H1 (cell line): ENCODE measurements around the gene PGBD5. TPM values are rescaled to one million over a fixed set of nuclear protein-coding genes. Genes with fewer than 3 reads are reported as not detected.

Source experiments
- CTCF ChIA-PET: fragments of 300-600 bp; sonication (Branson Sonifier 250); formaldehyde crosslinking; loops from one replicate; lab custom pipeline; 2021; ENCODE audit not compliant: partially characterized antibody; lab: Charles Lee
- POLR2A ChIA-PET: fragments of 300-600 bp; sonication (Branson Sonifier 250); formaldehyde crosslinking; loops from one replicate; lab custom pipeline; 2021; ENCODE audit warnings: inconsistent platforms; ENCODE audit not compliant: partially characterized antibody; lab: Charles Lee
- DNase-seq, 2 experiments: peaks; one replicate each; pipeline versions ENCODE4 v3.0.0 to v3.0.0-alpha.2; 2010 to 2022; ENCODE audit warnings: low spot score in 2 of 2, low read depth in 1 of 2, mixed read lengths in 1 of 2
- FAIRE-seq: peaks from 2 replicates; lab custom pipeline; 2011; peaks lifted over from hg19 to GRCh38; lab: Jason Lieb, UNC
- H2AFZ ChIP-seq: 2 replicates; pipeline ENCODE4 v1.8.1; 2012; ENCODE audit warnings: low read length, inconsistent platforms
- H2AK5ac ChIP-seq: 2 replicates; pipeline ENCODE4 v1.6.1; 2013; ENCODE audit warnings: low read depth, low read length
- H2BK120ac ChIP-seq: replicated peaks from 2 replicates; pipeline ENCODE3; 2013; ENCODE audit warnings: low read depth, low read length, inconsistent platforms
- H2BK12ac ChIP-seq: 2 replicates; pipeline ENCODE4 v1.6.1; 2013; ENCODE audit warnings: low read depth, low read length
- H2BK15ac ChIP-seq: 2 replicates; pipeline ENCODE4 v1.6.1; 2013; ENCODE audit warnings: low read length
- H2BK20ac ChIP-seq: 2 replicates; pipeline ENCODE4 v1.6.1; 2013; ENCODE audit warnings: low read length
- H2BK5ac ChIP-seq: 2 replicates; pipeline ENCODE4 v1.6.1; 2013; ENCODE audit warnings: low read depth, low read length
- H3K14ac ChIP-seq: 2 replicates; pipeline ENCODE4 v1.6.1; 2013; ENCODE audit warnings: inconsistent platforms; ENCODE audit not compliant: insufficient read length
- H3K18ac ChIP-seq: 2 replicates; pipeline ENCODE4 v1.6.1; 2013; ENCODE audit warnings: low read length; ENCODE audit errors: extremely low read depth
- H3K23ac ChIP-seq: 2 replicates; pipeline ENCODE4 v1.6.1; 2013; ENCODE audit warnings: inconsistent platforms; ENCODE audit not compliant: insufficient read length
- H3K23me2 ChIP-seq: 2 replicates; pipeline ENCODE4 v1.6.1; 2013; ENCODE audit warnings: low read depth, low read length
- H3K27ac ChIP-seq: 2 replicates; pipeline ENCODE4 v1.6.1; 2011; ENCODE audit warnings: low read depth, low read length, inconsistent platforms
- H3K27me3 ChIP-seq, 4 experiments: replicated peaks in 1 of 4; 1 replicate in 1 of 4; 2 replicates in 3 of 4; pipeline versions ENCODE4 v1.6.1 to v1.8.1; 2011 to 2013; ENCODE audit warnings: low read length in 3 of 4, mild to moderate bottlenecking in 3 of 4, inconsistent platforms in 2 of 4, mixed read lengths in 2 of 4, moderate library complexity in 1 of 4; ENCODE audit not compliant: control insufficient read depth in 3 of 4, insufficient read depth in 3 of 4; ENCODE audit errors: extremely low read depth in 1 of 4
- H3K36me3 ChIP-seq, 4 experiments: 2 replicates each; pipeline versions ENCODE4 v1.6.1 to v1.8.1; 2011 to 2013; ENCODE audit warnings: mild to moderate bottlenecking in 4 of 4, low read length in 3 of 4, moderate library complexity in 2 of 4, control low read depth in 1 of 4, inconsistent platforms in 1 of 4; ENCODE audit not compliant: insufficient read depth in 4 of 4, control insufficient read depth in 2 of 4
- H3K4ac ChIP-seq: replicated peaks from 2 replicates; pipeline ENCODE3; 2013; ENCODE audit warnings: low read length, low read depth, mixed read lengths, inconsistent platforms; ENCODE audit not compliant: insufficient read length
- H3K4me1 ChIP-seq, 4 experiments: replicated peaks in 1 of 4; 1 replicate in 1 of 4; 2 replicates in 3 of 4; pipeline versions ENCODE4 v1.6.1 to v1.8.1; 2011 to 2013; ENCODE audit warnings: low read length in 3 of 4, inconsistent platforms in 2 of 4, mixed read lengths in 1 of 4; ENCODE audit not compliant: insufficient read depth in 4 of 4, control insufficient read depth in 3 of 4
- H3K4me2 ChIP-seq, 2 experiments: 2 replicates each; pipeline versions ENCODE4 v1.6.1 to v1.8.1; 2011 to 2013; ENCODE audit warnings: low read depth in 2 of 2, low read length in 2 of 2, control low read depth in 1 of 2, inconsistent platforms in 1 of 2, mild to moderate bottlenecking in 1 of 2; ENCODE audit not compliant: insufficient read depth in 1 of 2
- H3K4me3 ChIP-seq, 4 experiments: fragments of 200-600, 300-600 bp in 1 of 4; sonication (generic), shearing (Covaris generic), sonication (Bioruptor Twin) in 1 of 4; 2 replicates each; pipeline versions ENCODE4 v1.5.1 to v1.8.1; 2011 to 2016; ENCODE audit warnings: low read length in 4 of 4, low read depth in 3 of 4, control low read depth in 2 of 4, inconsistent platforms in 2 of 4, mild to moderate bottlenecking in 2 of 4, mixed read lengths in 1 of 4, moderate library complexity in 1 of 4; ENCODE audit not compliant: insufficient read depth in 2 of 4; ENCODE audit errors: extremely low read depth in 1 of 4
- H3K56ac ChIP-seq: replicated peaks from 2 replicates; pipeline ENCODE3; 2013; ENCODE audit warnings: low read depth, mild to moderate bottlenecking, mixed read lengths, low read length, inconsistent platforms; ENCODE audit not compliant: insufficient read length
- H3K79me1 ChIP-seq: 2 replicates; pipeline ENCODE4 v1.6.1; 2013; ENCODE audit warnings: low read depth, low read length, control low read depth
- H3K79me2 ChIP-seq, 2 experiments: 2 replicates each; pipeline versions ENCODE4 v1.6.1 to v1.8.1; 2012 to 2013; ENCODE audit warnings: low read length in 2 of 2, mild to moderate bottlenecking in 2 of 2, inconsistent platforms in 1 of 2; ENCODE audit not compliant: insufficient read depth in 2 of 2, control insufficient read depth in 1 of 2
- H3K9ac ChIP-seq, 4 experiments: replicated peaks in 1 of 4; 1 replicate in 1 of 4; 2 replicates in 3 of 4; pipeline versions ENCODE4 v1.6.1 to v1.8.1; 2011 to 2013; ENCODE audit warnings: low read depth in 3 of 4, low read length in 3 of 4, control low read depth in 2 of 4, mild to moderate bottlenecking in 2 of 4, moderate library complexity in 2 of 4, inconsistent platforms in 1 of 4; ENCODE audit errors: extremely low read depth in 1 of 4
- H3K9me3 ChIP-seq, 2 experiments: 2 replicates each; pipeline versions ENCODE4 v1.6.1 to v1.8.1; 2012 to 2013; ENCODE audit warnings: mild to moderate bottlenecking in 2 of 2, moderate library complexity in 2 of 2, control low read depth in 1 of 2, inconsistent platforms in 1 of 2, low read depth in 1 of 2, low read length in 1 of 2, mixed read lengths in 1 of 2; ENCODE audit not compliant: insufficient read depth in 2 of 2
- H4K20me1 ChIP-seq, 2 experiments: replicated peaks in 1 of 2; 2 replicates each; pipeline versions ENCODE3 to v1.8.1; 2011 to 2013; ENCODE audit warnings: inconsistent platforms in 2 of 2, low read length in 2 of 2, mild to moderate bottlenecking in 1 of 2; ENCODE audit not compliant: insufficient read depth in 2 of 2, control insufficient read depth in 1 of 2
- H4K5ac ChIP-seq: 2 replicates; pipeline ENCODE4 v1.6.1; 2013; ENCODE audit warnings: low read length, low read depth, mixed read lengths, inconsistent platforms; ENCODE audit not compliant: insufficient read length
- H4K8ac ChIP-seq: 2 replicates; pipeline ENCODE4 v1.8.0; 2013; ENCODE audit warnings: mild to moderate bottlenecking, moderate library complexity, low read length, inconsistent platforms; ENCODE audit not compliant: insufficient read depth; ENCODE audit errors: extremely low read depth
- H4K91ac ChIP-seq: replicated peaks from 2 replicates; pipeline ENCODE3; 2013; ENCODE audit warnings: low read length, mixed read lengths, inconsistent platforms; ENCODE audit not compliant: insufficient read length
- JUND ChIP-seq: IDR thresholded peaks from 2 replicates; pipeline ENCODE4 v1.6.1; 2011; ENCODE audit warnings: mild to moderate bottlenecking, improper control_type of control experiment, low read length
- POLR2A ChIP-seq, 2 experiments: IDR thresholded peaks; 1 replicate in 1 of 2; 2 replicates in 1 of 2; pipeline ENCODE4 v1.6.1; 2011; ENCODE audit warnings: low read depth in 2 of 2, low read length in 2 of 2, mild to moderate bottlenecking in 2 of 2; ENCODE audit errors: control extremely low read depth in 1 of 2
- whole genome bisulfite sequencing, 2 experiments: shearing (Covaris generic) in 1 of 2; methylation state at CpG; one replicate each; pipeline versions ENCODE4 v1.1.6 to v1.1.7; 2013 to 2015; ENCODE audit warnings: low lambda C conversion rate in 2 of 2, mixed read lengths in 2 of 2, inconsistent platforms in 1 of 2, low coverage in 1 of 2, missing lambda C conversion rate in 1 of 2; ENCODE audit not compliant: insufficient replicate concordance in 2 of 2, insufficient coverage in 1 of 2, insufficient read length in 1 of 2; ENCODE audit errors: extremely low coverage in 1 of 2, missing lambda C conversion rate in 1 of 2; 5-methylcytosine and 5-hydroxymethylcytosine counted together
- polyA plus RNA-seq, 7 experiments: library from polyadenylated mRNA; depleted of rRNA in 3 of 7; stranded (reverse) in 5 of 7; unstranded in 2 of 7; fragments of >200 nt in 5 of 7; fragments of 200-250 nt in 2 of 7; gene quantifications; 1 replicate in 5 of 7; 2 replicates in 1 of 7; 4 replicates in 1 of 7; pipeline versions ENCODE4 v1.2.1 to v1.2.3, GENCODE V29; 2011 to 2013; ENCODE audit warnings: missing spikeins in 2 of 7, mixed read lengths in 2 of 7
- total RNA-seq: library from RNA; stranded (reverse); fragmentation: NEBNext Ultra II Directional; extraction: Animal tissue kit (Norgen Biotek cat#: 25700); gene quantifications from 2 replicates; pipeline ENCODE4 v1.2.1, GENCODE V29; 2021

PGBD5 gene
- total and polyA plus RNA-seq, 2 of the 8 experiments (the other 6 are each of a cell fraction or from before 2014, with no cell fraction given): 16.3 to 18.4 TPM

GRCh38 chr1:230327892-230328284 lies 98.2 kb downstream of the PGBD5 start:
- no peaks in the 10 kb centered on the region for H3K79me2 ChIP-seq
- no peak overlapping the region for H3K56ac ChIP-seq
- no peak overlapping the region for H3K4me3 ChIP-seq
- H2BK5ac ChIP-seq: no peak overlapping the region
- no peak overlapping the region for H2AK5ac ChIP-seq
- H3K9me3 ChIP-seq: no peaks in the 10 kb centered on the region
- H3K4me1 ChIP-seq: peaks cover 3 to 13% (median 7%) of the 10 kb centered on the region in 4 experiments
- H2BK15ac ChIP-seq: no peak overlapping the region
- no peak overlapping the region for H3K14ac ChIP-seq
- 82% methylated on average over 9 of the region's 9 CpGs; no CpG with 5 or more reads in 1 of the 2 experiments for WGBS, 2 experiments
- no peaks in the 10 kb centered on the region for H3K27me3 ChIP-seq
- H3K18ac ChIP-seq: no peak overlapping the region
- no peaks in the 10 kb centered on the region for H4K20me1 ChIP-seq
- H3K4me2 ChIP-seq: no peak overlapping the region
- H3K23me2 ChIP-seq: peaks cover 2% of the 10 kb centered on the region; the same call in 1 of the 2 replicates
- no peak overlapping the region for H4K5ac ChIP-seq
- no peak overlapping the region for H4K91ac ChIP-seq
- H2BK20ac ChIP-seq: no peak overlapping the region
- H3K27ac ChIP-seq: no peak overlapping the region
- no peak overlapping the region for H2BK120ac ChIP-seq
- no peak overlapping the region for H2BK12ac ChIP-seq
- H3K36me3 ChIP-seq: peaks cover 5 to 12% (median 9%) of the 10 kb centered on the region in 4 experiments; a peak in 7 of 8 replicates
- DNase-seq (no peak), FAIRE-seq (no peak)
- CTCF ChIA-PET: interaction anchor here (0.6 to 1.3 kb wide), 5 partner anchors 67 to 761 kb away, joined by 3 to 4 read pairs (median 3); partner anchors contain the start of gene PGBD5
- no peak overlapping the region for H3K9ac ChIP-seq
- no peaks in the 10 kb centered on the region for H3K79me1 ChIP-seq
- POLR2A ChIA-PET: interaction anchor here (1.1 to 1.6 kb wide), 4 partner anchors 9 to 96 kb away, joined by 3 to 5 read pairs (median 4); no protein-coding TSS in a partner anchor
- H4K8ac ChIP-seq: no peak overlapping the region
- H3K23ac ChIP-seq: no peak overlapping the region
- H3K4ac ChIP-seq: no peak overlapping the region
- no peak overlapping the region for H2AFZ ChIP-seq
- TF ChIP-seq JUND (peak; percentile 68), POLR2A (IDR thresholded peaks at IDR 0.05; ENCODE audit: control extremely low read depth in 1 of 2, low read depth in 2 of 2, low read length in 2 of 2) (no peak)
